ENCODE data around the gene ZNF732.
A peak's percentile ranks its signal among the peaks of the same experiment; 100 is the strongest.
"Not testable (repeated sequence)": the region's sequence is repeated elsewhere in the genome, so short reads cannot be mapped to it uniquely, and the experiment has no call there.

The ZNF732 gene
- total RNA-seq: 0 to 0.66 (median 0) reads per million in 17 experiments

DNA sequence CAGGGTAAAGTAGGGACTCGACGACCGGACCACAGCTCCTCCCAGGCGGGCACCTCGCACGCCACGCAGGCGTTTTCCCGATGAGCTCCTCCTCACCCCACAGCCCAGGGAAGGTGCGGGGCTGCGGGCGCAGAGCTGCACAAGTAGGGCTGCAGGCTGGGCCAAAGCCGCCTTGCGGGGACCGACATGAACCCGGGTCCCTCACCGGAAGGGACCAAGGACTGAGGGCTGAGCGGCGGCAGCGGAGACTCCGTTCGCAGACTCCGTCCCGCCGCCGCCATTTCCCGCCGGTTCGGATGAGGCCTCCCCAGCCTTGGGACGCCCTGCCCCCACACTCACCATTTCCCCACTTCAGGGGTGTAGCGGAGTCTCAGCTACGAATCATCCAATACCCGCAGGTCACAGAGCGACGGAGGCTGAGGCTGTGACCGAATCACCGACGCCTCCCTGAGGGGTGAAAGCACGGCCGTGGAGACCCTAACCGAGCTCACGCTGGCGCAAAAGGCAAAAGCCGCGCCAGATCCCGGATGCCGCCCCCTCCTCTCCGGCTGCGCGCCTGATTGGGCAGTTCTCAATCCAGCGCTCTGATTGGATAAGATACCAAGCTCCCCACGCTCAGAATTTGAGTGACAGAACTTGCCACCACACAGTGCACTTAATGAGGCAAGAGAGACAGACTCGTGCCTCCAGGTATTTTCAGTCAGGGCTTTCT is at the start of gene ZNF732:
TSS of gene ZNF732 (minus strand) at position 506 of the 712 bp plus-strand sequence. CDS start at position 342, 164 bp downstream.
- DNase-seq: no peak

DNA sequence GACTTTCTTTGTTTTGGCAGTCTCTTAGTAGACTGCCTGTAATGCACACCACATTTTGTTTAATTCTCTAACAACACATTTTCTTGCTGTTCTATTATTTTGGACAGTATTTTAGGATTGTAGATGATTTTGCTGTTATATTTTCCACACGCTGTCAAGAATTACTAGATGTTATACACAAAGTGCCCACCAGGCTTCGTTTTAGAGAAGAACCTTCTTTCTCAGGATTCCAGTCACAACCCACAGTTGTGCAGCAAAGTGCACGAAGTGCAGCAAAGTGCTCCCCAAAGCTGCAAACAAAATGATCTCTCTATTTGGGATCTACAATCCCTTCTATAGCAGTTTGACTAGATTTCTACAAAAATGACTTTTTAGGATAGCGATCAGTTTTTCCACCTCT is 34.7 kb upstream of the ZNF732 start:
- no peak for DNase-seq

DNA sequence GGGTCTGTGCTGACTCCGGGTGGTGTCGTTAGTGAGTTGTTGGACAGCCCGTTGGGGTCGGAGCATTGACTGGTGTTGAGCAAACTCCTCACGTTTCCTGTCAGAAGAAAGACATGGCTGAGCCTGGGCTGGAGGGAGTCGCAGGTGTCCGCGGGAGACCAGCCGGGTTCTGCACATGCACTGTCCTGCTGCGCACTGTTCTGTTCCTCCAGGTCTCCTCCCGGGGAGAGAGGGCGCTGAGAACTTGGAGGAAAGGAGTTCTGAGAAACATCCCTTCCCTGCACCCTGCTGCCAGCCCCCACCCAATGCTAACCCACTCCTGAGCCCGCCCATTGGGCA is 33.5 kb upstream of the ZNF732 start:
- no peak for DNase-seq

DNA sequence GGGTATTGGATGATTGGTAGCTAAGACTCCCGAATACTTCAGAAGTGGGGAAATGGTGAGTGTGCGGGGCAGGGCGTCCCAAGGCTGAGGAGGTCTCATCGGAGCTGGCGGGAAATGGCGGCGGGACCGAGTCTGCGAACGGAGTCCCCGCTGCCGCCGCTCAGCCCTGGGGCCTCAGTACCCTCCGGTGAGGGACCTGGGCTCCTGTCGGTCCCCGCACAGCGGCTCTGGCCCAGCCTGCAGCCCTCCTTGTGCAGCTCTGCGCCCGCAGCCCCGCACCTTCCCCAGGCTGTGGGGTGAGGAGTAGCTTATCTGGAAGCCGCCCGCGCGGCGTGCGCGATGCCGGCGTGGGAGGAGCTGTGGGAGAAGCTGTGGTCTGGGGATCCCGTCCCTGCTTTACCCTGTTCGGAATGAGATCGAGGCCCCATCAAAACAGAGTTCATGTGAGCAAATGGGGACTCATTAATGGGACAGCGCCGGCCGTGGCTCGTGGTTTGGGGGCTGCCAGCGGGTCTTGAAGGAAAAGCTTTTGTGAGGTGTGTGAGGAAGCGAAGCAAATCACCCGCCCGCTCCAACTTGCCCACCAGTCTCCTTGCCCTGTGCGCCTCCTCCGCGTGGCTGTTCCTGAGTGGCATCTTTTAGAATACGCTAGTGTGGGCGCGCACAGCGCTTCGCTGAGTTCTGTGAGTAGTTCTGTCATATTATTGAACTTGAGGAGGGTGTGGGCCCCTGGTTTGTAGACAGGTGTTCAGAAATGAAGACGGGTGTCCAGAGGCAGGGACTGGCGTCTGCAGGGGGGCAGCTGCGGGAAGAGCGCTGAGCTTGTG is 32.9 kb upstream of the ZNF732 start:
- DNase-seq: peak; percentile 44 to 76 (median 54)

DNA sequence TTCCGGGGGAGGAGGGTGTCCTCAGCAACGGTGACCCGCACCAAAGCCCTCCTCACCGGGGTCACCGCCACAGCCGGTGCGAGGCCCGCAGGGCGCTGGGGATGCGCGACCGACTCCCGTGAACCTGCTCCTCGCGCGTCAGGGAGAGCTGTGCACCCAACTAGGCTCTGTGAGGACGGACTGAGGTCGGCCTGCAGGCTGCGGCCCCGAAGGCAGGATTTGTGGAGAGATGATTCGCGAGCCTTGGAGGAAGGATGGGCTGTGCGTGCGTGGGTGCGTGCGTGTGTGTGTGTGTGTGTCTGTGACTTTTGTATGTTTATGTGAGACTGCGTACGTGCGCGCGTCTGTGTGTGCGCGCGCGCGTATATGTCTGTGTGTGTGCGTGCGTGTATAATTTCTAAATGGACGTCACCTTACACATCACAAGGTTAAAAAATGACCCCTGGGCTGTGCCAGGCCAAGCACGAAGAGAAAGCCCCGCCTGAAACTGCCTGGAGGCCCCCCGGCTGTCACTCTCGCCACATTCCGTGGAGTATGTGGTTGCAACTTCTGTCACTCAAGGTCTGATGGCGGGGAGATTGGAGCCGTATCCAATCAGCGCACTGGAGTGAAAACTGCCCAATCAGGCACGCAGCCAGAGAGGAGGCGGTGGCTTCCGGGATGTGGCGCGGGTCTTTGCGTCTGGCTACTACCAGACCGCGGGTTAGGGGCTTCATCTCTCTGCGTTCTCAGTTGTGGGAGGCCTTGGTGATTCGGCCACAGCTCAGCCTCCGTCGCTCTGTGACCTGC is 32.1 kb upstream of the ZNF732 start, which contains the start of gene ZNF141:
TSS of gene ZNF141 (plus strand) at position 672 of the 789 bp plus-strand sequence. CDS start 170 bp downstream, outside the sequence.
- peak; percentile 97 to 99 (median 98) for DNase-seq

DNA sequence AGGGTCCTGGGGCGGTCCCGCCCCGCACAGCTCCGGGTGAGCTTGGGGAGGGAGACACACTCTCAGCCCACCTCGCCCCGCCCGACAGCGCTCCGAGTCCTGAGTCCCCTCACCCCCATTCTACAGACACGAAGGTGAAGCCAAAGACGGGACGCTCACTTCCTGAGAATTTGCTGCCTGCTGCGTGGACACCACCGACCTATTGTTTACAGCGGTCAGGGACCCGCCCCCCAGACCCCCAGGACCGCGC is 31.5 kb upstream of the ZNF732 start:
- DNase-seq: no peak

DNA sequence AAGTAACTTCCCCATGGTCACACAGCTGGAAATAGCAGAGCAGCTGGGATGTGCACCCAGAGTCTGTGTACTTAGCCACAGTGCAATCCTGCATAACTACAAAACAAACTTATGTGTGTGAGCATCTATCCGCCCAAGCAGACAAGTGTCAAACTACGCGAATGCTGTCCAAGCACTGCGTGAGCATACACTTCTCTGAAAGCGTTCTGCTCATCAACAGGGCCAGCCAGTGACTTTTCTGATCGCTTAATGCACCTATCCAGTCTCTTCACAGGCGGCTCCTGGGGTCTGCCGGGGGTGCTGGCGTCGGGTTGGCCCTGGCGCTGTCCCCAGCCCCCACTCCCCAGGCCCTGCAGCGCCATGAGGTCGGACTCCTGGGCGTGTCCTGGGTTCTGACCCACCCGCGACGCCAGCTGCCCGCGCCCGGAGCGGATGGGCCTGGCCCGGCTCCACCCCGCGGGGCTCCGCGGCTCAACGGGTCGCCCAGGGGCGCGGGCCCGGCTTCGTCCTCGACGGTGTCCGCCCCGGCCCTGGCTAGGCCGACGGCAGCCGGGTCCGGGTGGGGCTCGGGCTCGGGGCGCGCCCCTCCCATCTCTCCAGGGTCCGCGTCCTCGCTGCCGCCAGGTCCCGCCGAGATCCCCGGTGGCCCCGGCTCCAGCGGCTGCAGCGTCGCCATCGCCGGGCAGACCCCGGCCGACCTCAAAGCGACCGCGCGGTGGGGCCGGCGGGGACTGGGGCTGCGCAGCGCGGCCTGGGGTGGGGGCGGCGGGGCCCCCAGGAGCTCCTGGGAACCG is 31.0 kb upstream of the ZNF732 start:
- peak in 3 of 4 experiments; percentile 2 to 26 (median 10) for DNase-seq

DNA sequence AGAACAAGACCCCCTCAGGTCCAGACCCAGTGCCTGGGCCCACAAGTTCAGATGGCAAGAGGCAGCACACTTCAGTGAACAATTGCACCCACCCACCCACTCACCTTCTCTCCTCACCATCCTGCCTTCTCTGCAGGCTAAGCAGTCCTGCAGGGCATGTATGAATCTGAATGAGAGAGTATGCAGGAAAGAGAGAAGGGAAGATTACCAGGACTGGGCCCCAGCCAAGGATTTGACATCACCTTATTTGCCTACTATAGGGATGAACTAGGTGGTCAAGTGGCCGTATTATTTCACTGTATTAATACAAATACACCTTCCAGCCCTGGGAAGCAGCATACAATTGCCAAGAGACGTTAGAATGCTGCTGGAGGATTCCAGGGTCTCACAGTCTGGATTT is 30.2 kb upstream of the ZNF732 start:
- no peak for DNase-seq

DNA sequence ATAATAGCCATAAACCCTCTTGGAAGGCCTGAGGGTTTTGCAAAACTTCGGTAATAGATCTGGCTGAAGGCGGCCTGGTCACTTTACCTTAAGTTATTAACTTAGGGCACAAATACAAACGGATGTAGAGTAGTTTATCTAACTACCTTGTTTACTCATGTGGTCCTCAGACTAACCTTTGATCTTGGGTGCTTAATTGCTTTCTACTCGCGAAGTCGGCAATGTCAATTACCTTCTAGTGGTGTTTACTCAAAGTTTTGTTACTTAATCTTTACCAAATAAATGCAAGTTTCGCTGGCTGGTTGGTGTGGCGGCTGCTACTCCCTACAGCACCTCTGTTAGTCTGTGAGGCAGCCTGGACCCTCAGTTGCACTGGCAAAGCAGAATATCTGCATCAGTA is 23.5 kb upstream of the ZNF732 start:
- DNase-seq: no peak

DNA sequence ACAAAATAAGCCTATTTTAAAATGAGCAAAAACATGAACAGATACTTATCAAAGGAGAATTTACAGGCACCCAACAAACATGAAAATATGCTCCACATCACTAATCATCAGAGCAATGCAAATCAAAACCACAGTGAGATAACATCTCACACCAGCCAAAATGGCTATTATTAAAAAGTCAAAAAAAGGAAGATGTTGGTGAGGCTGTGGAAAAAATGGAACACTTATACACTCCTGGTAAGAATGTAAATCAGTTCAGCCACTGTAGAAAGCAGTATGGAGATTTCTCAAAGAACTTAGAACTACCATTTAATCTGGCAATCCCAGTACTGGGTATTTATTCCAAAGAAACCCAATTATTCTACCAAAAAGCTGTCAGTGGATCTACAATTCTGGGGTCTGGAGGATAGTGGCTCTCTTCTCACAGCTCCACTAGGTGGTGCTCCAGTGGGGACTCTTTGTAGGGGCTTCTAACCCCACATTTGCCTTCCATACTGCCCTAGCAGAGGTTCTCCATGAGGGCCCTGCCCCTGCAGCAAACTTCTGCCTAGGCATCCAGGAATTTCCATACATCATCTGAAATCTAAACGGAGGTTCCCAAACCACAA is 9.1 kb upstream of the ZNF732 start:
- no peak for DNase-seq

DNA sequence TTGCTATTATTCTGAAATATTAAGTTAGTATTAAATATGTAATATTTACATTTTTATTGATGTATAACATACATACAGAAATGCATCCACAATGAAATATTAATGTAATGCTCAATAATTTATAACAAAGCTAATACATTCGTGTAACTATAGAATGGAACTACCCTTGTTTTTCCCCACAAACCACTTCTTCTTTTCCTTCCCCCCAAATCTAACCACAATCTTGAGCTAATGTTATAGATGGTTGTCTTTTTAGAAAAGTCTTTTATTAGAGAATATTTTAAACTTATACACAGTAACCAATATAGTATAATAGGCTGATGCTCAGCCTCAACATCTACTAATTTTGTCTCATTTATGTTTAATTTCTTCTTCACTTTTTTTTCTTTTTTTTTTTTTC is 4.5 kb upstream of the ZNF732 start:
- no peak for DNase-seq

DNA sequence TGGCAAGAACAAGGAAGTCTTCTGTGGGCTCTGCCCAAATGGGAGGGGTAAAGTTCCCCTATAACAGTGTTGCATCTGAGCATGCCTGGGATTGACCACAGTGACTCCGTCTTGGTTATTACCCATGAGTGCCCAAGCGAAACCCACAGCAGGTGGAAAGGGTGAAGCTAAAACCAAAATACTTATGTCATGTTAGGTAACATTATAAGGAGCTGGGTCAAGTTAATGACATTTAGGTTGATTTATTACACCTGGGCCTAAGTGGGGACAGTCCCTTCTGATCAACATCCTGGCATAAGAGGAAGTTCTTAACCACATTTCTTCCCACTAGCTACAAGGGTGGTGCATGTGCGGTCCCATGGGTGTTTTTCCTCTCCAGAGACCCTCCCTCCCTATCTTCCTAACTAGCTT is 1.3 kb upstream of the ZNF732 start:
- DNase-seq: peak in 1 of 4 experiments; percentile 1

DNA sequence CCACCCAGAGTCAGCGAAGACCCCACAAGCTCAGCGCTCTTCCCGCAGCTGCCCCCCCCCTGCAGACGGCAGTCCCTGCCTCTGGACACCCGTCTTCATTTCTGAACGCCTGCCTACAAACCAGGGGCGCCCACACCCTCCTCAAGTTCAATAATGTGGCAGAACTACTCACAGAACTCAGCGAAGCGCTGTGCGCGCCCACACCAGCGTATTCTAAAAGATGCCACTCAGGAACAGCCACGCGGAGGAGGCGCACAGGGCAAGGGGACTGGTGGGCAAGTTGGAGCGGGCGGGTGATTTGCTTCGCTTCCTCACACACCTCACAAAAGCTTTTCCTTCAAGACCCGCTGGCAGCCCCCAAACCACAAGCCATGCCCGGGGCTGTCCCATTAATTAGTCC is 758 bp downstream of the ZNF732 start:
- not testable (repeated sequence) for DNase-seq

DNA sequence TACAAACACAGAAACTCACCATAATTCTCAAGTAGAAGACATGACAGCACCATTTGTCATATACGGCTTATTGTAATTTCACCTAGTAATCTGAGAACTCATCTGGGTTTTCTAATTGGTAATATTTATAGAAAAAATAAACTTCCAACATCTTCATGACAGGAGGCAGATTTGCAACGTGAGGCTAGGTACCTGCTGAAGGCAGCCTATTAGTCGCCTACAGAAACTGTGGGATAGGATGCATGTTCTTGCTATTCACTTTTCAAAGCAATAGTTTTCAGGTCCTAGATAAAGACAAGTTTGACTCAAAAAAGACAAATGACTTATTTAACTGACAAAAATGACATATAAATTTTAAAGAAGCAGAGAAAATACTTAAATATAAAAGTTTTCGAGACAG is 2.9 kb downstream of the ZNF732 start:
- no peak for DNase-seq

DNA sequence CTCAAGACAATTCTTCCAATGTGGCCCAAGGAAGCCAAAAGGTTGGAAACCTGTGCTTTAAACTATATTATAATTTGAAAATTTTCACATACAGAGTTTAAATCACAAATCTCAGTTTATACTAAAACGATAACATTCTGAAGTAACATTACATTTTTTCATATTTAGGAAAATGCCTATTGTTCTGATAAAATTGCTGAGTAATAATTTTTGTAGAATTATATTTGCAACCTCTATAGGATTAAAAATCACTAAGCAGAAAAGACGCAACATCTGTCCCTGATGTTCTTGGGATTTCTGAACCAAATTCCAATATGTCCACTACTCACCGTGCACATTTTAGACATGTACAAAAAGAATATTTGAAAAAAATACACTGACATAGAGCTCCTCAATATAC is 10.5 kb downstream of the ZNF732 start:
- DNase-seq: no peak

DNA sequence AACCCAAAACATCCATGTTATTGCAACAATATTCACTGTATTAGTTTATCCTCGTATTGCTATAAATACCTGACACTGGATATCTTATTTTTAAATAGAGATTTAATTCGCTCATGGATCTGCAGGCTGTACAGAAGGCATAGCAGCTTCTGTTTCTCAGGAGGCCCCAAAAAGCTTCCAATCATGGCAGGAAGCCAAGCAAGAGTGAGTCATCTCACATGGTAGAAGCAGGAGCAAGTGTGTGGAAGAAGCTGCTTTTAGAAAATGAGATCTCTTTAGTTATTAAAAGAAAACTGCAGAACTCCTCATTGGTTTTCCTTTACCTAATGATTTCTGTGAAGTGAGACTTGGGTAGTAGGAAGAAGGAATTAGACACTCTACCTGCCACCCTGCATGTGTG is 16.4 kb downstream of the ZNF732 start:
- DNase-seq: no peak

DNA sequence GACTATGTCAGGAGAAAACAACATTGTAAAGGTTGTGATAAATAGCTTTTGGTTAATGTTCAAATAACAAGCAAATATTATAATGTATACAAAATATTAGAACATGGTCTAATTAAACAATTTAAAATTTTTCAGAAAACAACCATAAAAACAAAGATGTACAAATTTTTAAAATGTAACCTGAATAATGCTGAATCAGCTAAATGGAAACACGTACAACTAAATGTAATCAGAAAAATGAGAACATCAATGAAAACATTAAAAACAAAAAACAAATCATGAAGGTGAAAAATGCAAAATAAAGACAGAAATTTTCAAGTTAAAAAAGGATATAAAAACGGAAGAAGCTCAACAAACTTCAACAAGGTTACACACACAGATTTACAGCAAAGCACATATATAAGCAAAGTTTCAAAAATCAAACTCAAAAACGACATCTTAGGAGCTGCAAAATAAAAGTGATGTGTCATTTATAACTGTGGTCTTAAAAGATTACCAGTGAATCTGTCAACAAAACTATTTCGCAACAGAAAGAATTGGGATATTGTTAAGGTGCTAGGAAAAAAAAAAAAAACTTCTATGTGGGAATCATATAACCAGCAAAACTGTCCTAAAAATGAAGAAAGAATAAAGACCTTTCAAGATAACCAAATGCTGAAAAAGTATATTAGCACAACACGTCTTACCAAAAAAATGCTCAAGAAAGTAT is 31.8 kb downstream of the ZNF732 start:
- no peak for DNase-seq

DNA sequence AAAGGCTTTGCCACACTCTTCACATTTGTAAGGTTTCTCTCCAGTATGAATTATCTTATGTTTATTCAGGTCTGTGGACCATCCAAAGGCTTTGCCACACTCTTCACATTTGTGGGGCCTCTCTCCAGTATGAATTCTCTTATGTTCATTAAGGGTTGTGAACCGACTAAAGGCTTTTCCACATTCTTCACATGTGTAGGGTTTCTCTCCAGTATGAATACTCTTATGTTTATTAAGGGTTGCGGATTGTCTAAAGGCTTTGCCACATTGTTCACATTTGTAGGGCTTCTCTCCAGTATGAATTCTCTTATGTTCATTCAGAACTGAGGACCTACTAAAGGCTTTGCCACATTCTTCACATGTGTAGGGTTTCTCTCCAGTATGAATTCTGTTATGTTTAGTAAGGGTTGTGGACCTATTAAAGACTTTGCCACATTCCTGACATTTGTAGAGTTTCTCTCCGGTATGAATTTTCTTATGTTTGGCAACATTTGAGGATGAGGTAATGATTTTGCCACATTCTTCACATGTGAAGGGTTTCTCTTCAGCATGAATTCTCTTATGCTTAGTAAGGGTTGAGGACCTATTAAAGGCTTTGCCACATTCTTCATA is 33.7 kb downstream of the ZNF732 start:
- DNase-seq: no peak

DNA sequence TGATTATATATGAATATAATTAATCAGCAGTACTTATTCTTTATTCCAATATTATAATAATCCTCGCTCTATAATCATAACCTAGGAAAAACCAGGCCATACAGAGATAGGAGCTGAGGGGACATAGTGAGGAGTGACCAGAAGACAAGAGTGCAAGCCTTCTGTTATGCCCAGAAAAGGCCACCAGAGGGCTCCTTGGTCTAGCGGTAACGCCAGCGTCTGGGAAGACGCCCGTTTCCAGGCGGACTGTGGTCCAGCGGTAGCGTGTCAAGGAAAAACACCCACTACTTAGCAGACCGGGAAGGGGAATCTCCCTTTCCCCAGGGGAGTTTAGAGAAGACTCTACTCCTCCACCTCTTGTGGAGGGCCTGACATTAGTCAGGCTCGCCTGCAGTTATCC is 46.0 kb downstream of the ZNF732 start:
- peak in 1 of 4 experiments; percentile 6 for DNase-seq

DNA sequence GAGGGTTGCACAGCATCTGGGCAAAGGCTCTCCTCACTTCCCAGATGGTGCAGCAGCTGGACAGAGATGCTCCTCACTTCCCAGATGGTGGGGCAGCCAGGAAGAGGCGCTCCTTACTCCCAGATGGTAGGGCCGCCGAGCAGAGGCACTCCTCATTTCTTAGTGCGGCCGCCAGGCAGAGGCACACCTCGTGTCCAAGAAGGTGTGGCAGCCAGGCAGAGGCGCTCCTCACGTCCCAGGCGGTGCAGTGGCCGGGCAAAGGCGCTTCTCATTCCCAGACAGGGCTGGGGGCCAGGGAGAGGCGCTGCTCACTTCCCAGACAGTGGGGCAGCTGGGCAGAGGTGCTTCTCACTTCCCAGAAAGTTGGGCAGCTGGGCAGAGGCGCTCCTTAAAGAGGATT is 48.8 kb downstream of the ZNF732 start:
- no peak for DNase-seq

Measured in suppressor macrophage (primary cell).